ENCODE data around the gene RHAG.
A peak's percentile ranks its signal among the peaks of the same experiment; 100 is the strongest.
"Not testable (repeated sequence)": the region's sequence is repeated elsewhere in the genome, so short reads cannot be mapped to it uniquely, and the experiment has no call there.

The RHAG gene

GRCh38 chr6:49635978-49636712, 494 bp downstream of the RHAG start:
- no peak for DNase-seq (ENCODE audit: low read depth, low spot score)

GRCh38 chr6:49635480-49635879, 1.2 kb downstream of the RHAG start:
- no peak for DNase-seq (ENCODE audit: low read depth, low spot score)

- no peak for DNase-seq (ENCODE audit: low read depth, low spot score)
These were observed 1.8 kb downstream of the RHAG start for GRCh38 chr6:49634836-49635218.

GRCh38 chr6:49634092-49634835, 2.4 kb downstream of the RHAG start:
- DNase-seq (ENCODE audit: low read depth, low spot score) = no peak

GRCh38 chr6:49633541-49633940, 3.1 kb downstream of the RHAG start:
- DNase-seq (ENCODE audit: low read depth, low spot score) = no peak

- DNase-seq (ENCODE audit: low read depth, low spot score) = no peak
These were observed 3.9 kb downstream of the RHAG start for GRCh38 chr6:49632727-49633126.

- DNase-seq (ENCODE audit: low read depth, low spot score) = not testable (repeated sequence)
These were observed 7.1 kb downstream of the RHAG start for GRCh38 chr6:49629485-49630088.

- DNase-seq (ENCODE audit: low read depth, low spot score) = no peak
These were observed 9.8 kb downstream of the RHAG start for GRCh38 chr6:49626811-49627210.

- no peak for DNase-seq (ENCODE audit: low read depth, low spot score)
These were observed 18.4 kb downstream of the RHAG start for GRCh38 chr6:49618257-49618656.

- DNase-seq (ENCODE audit: low read depth, low spot score) = not testable (repeated sequence)
These were observed 22.5 kb downstream of the RHAG start for GRCh38 chr6:49614144-49614543.

- no peak for DNase-seq (ENCODE audit: low read depth, low spot score)
These were observed 27.4 kb downstream of the RHAG start for GRCh38 chr6:49609285-49609684.

- not testable (repeated sequence) for DNase-seq (ENCODE audit: low read depth, low spot score)
These were observed 28.4 kb downstream of the RHAG start for GRCh38 chr6:49608275-49608674.

- no peak for DNase-seq (ENCODE audit: low read depth, low spot score)
These were observed 29.2 kb downstream of the RHAG start for GRCh38 chr6:49607391-49607982.

- DNase-seq (ENCODE audit: low read depth, low spot score) = peak; percentile 7
These were observed 29.8 kb downstream of the RHAG start for GRCh38 chr6:49606721-49607390.

- DNase-seq (ENCODE audit: low read depth, low spot score) = not testable (repeated sequence)
These were observed 32.6 kb downstream of the RHAG start for GRCh38 chr6:49604080-49604479.

- DNase-seq (ENCODE audit: low read depth, low spot score) = not testable (repeated sequence)
These were observed 49.4 kb downstream of the RHAG start for GRCh38 chr6:49587262-49587661.

- no peak for DNase-seq (ENCODE audit: low read depth, low spot score)
These were observed 54.1 kb downstream of the RHAG start for GRCh38 chr6:49582529-49582928.

- DNase-seq (ENCODE audit: low read depth, low spot score) = no peak
These were observed 57.0 kb downstream of the RHAG start for GRCh38 chr6:49579649-49580048.

GRCh38 chr6:49576618-49577017, 60.0 kb downstream of the RHAG start:
- no peak for DNase-seq (ENCODE audit: low read depth, low spot score)

- DNase-seq (ENCODE audit: low read depth, low spot score) = no peak
These were observed 66.1 kb downstream of the RHAG start for GRCh38 chr6:49570474-49571079.

GRCh38 chr6:49565855-49566254, 70.8 kb downstream of the RHAG start:
- DNase-seq (ENCODE audit: low read depth, low spot score) = no peak

All from brain pericyte (primary cell).